Measurements from ENCODE around the gene ZKSCAN3. TPM values are rescaled to one million over a fixed set of nuclear protein-coding genes. Genes with fewer than 3 reads are reported as not detected.
A peak's percentile ranks its signal among the peaks of the same experiment; 100 is the strongest.

ZKSCAN3 gene
- total RNA-seq, 2 experiments from 2014 or later = 2.2 to 3.1 TPM

- Mint-ChIP-seq H3K4me3 (no peak overlapping the region), H3K36me3 (ENCODE audit: low read depth) (peaks cover 2% of the 10 kb centered on the region), H3K27me3 (peaks cover 13% of the 10 kb centered on the region), H3K4me1 (peaks cover 6% of the 10 kb centered on the region), H3K9me3 (ENCODE audit: low read depth) (peaks cover 8% of the 10 kb centered on the region), H3K27ac (no peak overlapping the region)
- ChIA-PET CTCF (no interaction called here), POLR2A (no interaction called here)
- intact Hi-C loops (cut with DNase I, micrococcal nuclease) = loop anchor here in 1 of 2 experiments (5.0 kb wide), 1 partner anchor 93 kb away; the partner anchor contains the start of gene ZKSCAN4
- DNase-seq = no peak
- ATAC-seq = no peak
Observed at GRCh38 chr6:28345201-28345600, 4.5 kb upstream of the ZKSCAN3 start.

GRCh38 chr6:28347119-28347518 lies 2.6 kb upstream of the ZKSCAN3 start:
- H3K27ac Mint-ChIP-seq = no peak overlapping the region
- intact Hi-C loops (cut with DNase I, micrococcal nuclease) = loop anchor here in 1 of 2 experiments (5.0 kb wide), 1 partner anchor 95 kb away; the partner anchor contains the start of gene ZKSCAN4
- peaks cover 11% of the 10 kb centered on the region for H3K27me3 Mint-ChIP-seq
- ATAC-seq (no peak), DNase-seq (no peak)
- no peak overlapping the region for H3K4me3 Mint-ChIP-seq
- CTCF ChIA-PET = no interaction called here
- H3K9me3 Mint-ChIP-seq (ENCODE audit: low read depth) = no peaks in the 10 kb centered on the region
- POLR2A ChIA-PET = no interaction called here
- peaks cover 19% of the 10 kb centered on the region for H3K4me1 Mint-ChIP-seq
- peaks cover 2% of the 10 kb centered on the region for H3K36me3 Mint-ChIP-seq (ENCODE audit: low read depth)

GRCh38 chr6:28349344-28349891 lies 329 bp upstream of the ZKSCAN3 start:
- POLR2A ChIA-PET = interaction anchor here (1.0 kb wide), 1 partner anchor 208 kb away, joined by 5 read pairs; the partner anchor contains the start of gene ZKSCAN8
- CTCF ChIA-PET = interaction anchor here (0.9 to 1.1 kb wide), 3 partner anchors 14 to 579 kb away, joined by 3 to 4 read pairs (median 3); partner anchors contain the start of gene ZSCAN31
- H3K36me3 Mint-ChIP-seq (ENCODE audit: low read depth) = peaks cover 2% of the 10 kb centered on the region
- H3K27me3 Mint-ChIP-seq = peaks cover 8% of the 10 kb centered on the region
- ATAC-seq (peak; percentile 5), DNase-seq (no peak)
- H3K27ac Mint-ChIP-seq = peak overlapping the region; percentile 93
- intact Hi-C loops (cut with DNase I, micrococcal nuclease) = loop anchor here (1.0 to 5.0 kb wide), 6 partner anchors 13 to 268 kb away; partner anchors contain the start of genes ZSCAN31 (in 2 of the 2), ZKSCAN4 (in 1 of the 2), ZSCAN12 (in 1 of the 2) and ZSCAN16 (in 1 of the 2)
- peaks cover 22% of the 10 kb centered on the region for H3K4me1 Mint-ChIP-seq
- no peaks in the 10 kb centered on the region for H3K9me3 Mint-ChIP-seq (ENCODE audit: low read depth)
- peak overlapping the region; percentile 96 for H3K4me3 Mint-ChIP-seq

- CTCF ChIA-PET = interaction anchor here (0.6 to 1.0 kb wide), 3 partner anchors 12 to 209 kb away, joined by 3 read pairs; no protein-coding TSS in a partner anchor
- Mint-ChIP-seq H3K9me3 (ENCODE audit: low read depth) (no peaks in the 10 kb centered on the region), H3K4me3 (peak overlapping the region; percentile 96), H3K4me1 (peaks cover 27% of the 10 kb centered on the region), H3K36me3 (ENCODE audit: low read depth) (peaks cover 2% of the 10 kb centered on the region), H3K27me3 (peaks cover 7% of the 10 kb centered on the region), H3K27ac (no peak overlapping the region)
- POLR2A ChIA-PET = interaction anchor here (0.7 kb wide), 1 partner anchor 217 kb away, joined by 3 read pairs; no protein-coding TSS in a partner anchor
- intact Hi-C loops (cut with DNase I, micrococcal nuclease) = loop anchor here in 1 of 2 experiments (2.0 to 5.0 kb wide), 4 partner anchors 84 to 534 kb away; partner anchors contain the start of genes ZKSCAN4 and ZSCAN26
- DNase-seq (no peak), ATAC-seq (no peak)
Observed at GRCh38 chr6:28351087-28351486, 1.3 kb downstream of the ZKSCAN3 start.

- ATAC-seq = no peak
- H3K9me3 Mint-ChIP-seq (ENCODE audit: low read depth) = no peaks in the 10 kb centered on the region
- H3K4me1 Mint-ChIP-seq = peaks cover 27% of the 10 kb centered on the region
- peak overlapping the region; percentile 96 for H3K4me3 Mint-ChIP-seq
- H3K36me3 Mint-ChIP-seq (ENCODE audit: low read depth) = peaks cover 2% of the 10 kb centered on the region
- no peak for DNase-seq
- POLR2A ChIA-PET = interaction anchor here (0.7 kb wide), 1 partner anchor 218 kb away, joined by 3 read pairs; no protein-coding TSS in a partner anchor
- peaks cover 6% of the 10 kb centered on the region for H3K27me3 Mint-ChIP-seq
- no peak overlapping the region for H3K27ac Mint-ChIP-seq
- CTCF ChIA-PET = interaction anchor here (0.6 to 1.0 kb wide), 2 partner anchors 14 to 209 kb away, joined by 3 read pairs; no protein-coding TSS in a partner anchor
- intact Hi-C loops (cut with DNase I, micrococcal nuclease) = loop anchor here in 1 of 2 experiments (2.0 to 5.0 kb wide), 4 partner anchors 85 to 534 kb away; partner anchors contain the start of genes ZKSCAN4 and ZSCAN26
Observed at GRCh38 chr6:28351493-28351925, 1.8 kb downstream of the ZKSCAN3 start.

GRCh38 chr6:28353356-28353755 lies 3.6 kb downstream of the ZKSCAN3 start:
- peaks cover 27% of the 10 kb centered on the region for H3K4me1 Mint-ChIP-seq
- ChIA-PET CTCF (no interaction called here), POLR2A (no interaction called here)
- no peaks in the 10 kb centered on the region for H3K9me3 Mint-ChIP-seq (ENCODE audit: low read depth)
- no peak for ATAC-seq
- no peaks in the 10 kb centered on the region for H3K27me3 Mint-ChIP-seq
- no peak overlapping the region for H3K27ac Mint-ChIP-seq
- no peak overlapping the region for H3K4me3 Mint-ChIP-seq
- DNase-seq = no peak
- peaks cover 2% of the 10 kb centered on the region for H3K36me3 Mint-ChIP-seq (ENCODE audit: low read depth)
- intact Hi-C loops (cut with DNase I, micrococcal nuclease) = loop anchor here in 1 of 2 experiments (5.0 kb wide), 1 partner anchor 536 kb away; a partner anchor contains a TSS

- ChIA-PET CTCF (interaction anchor here (0.6 to 2.4 kb wide), 4 partner anchors 18 to 659 kb away, joined by 3 to 13 read pairs (median 4); partner anchors contain the start of gene ZSCAN31), POLR2A (interaction anchor here (0.5 kb wide), 1 partner anchor 909 kb away, joined by 4 read pairs; no protein-coding TSS in a partner anchor)
- H3K36me3 Mint-ChIP-seq (ENCODE audit: low read depth) = peaks cover 2% of the 10 kb centered on the region
- intact Hi-C loops (cut with DNase I, micrococcal nuclease) = loop anchor here in 1 of 2 experiments (5.0 kb wide), 1 partner anchor 537 kb away; a partner anchor contains a TSS
- H3K4me1 Mint-ChIP-seq = peaks cover 27% of the 10 kb centered on the region
- DNase-seq (no peak), ATAC-seq (no peak)
- H3K27ac Mint-ChIP-seq = no peak overlapping the region
- H3K4me3 Mint-ChIP-seq = no peak overlapping the region
- no peaks in the 10 kb centered on the region for H3K9me3 Mint-ChIP-seq (ENCODE audit: low read depth)
- no peaks in the 10 kb centered on the region for H3K27me3 Mint-ChIP-seq
Observed at GRCh38 chr6:28353981-28354676, 4.4 kb downstream of the ZKSCAN3 start.

- no peaks in the 10 kb centered on the region for H3K36me3 Mint-ChIP-seq (ENCODE audit: low read depth)
- ChIA-PET CTCF (interaction anchor here (0.6 to 2.4 kb wide), 19 partner anchors 16 to 1684 kb away, joined by 3 to 14 read pairs (median 5); partner anchors contain the start of genes ZKSCAN8, ZSCAN16, ZSCAN26 and ZSCAN31), POLR2A (interaction anchor here (0.5 kb wide), 1 partner anchor 910 kb away, joined by 4 read pairs; no protein-coding TSS in a partner anchor)
- intact Hi-C loops (cut with DNase I, micrococcal nuclease) = loop anchor here in 1 of 2 experiments (5.0 kb wide), 2 partner anchors 143 to 538 kb away; a partner anchor contains a TSS
- ATAC-seq (no peak), DNase-seq (no peak)
- no peak overlapping the region for H3K27ac Mint-ChIP-seq
- no peaks in the 10 kb centered on the region for H3K9me3 Mint-ChIP-seq (ENCODE audit: low read depth)
- H3K4me3 Mint-ChIP-seq = peak overlapping the region; percentile 75
- H3K27me3 Mint-ChIP-seq = no peaks in the 10 kb centered on the region
- H3K4me1 Mint-ChIP-seq = peaks cover 21% of the 10 kb centered on the region
Observed at GRCh38 chr6:28354688-28355554, 5.2 kb downstream of the ZKSCAN3 start.

- H3K9me3 Mint-ChIP-seq (ENCODE audit: low read depth) = no peaks in the 10 kb centered on the region
- DNase-seq = peak; percentile 71
- no peaks in the 10 kb centered on the region for H3K36me3 Mint-ChIP-seq (ENCODE audit: low read depth)
- H3K4me3 Mint-ChIP-seq = peak overlapping the region; percentile 75
- H3K27ac Mint-ChIP-seq = peak overlapping the region; percentile 81
- ChIA-PET POLR2A (interaction anchor here (0.5 to 0.8 kb wide), 2 partner anchors 89 to 215 kb away, joined by 3 read pairs; partner anchors contain the start of genes ZKSCAN8 and ZSCAN26), CTCF (interaction anchor here (0.5 to 2.4 kb wide), 29 partner anchors 10 to 459 kb away, joined by 3 to 14 read pairs (median 3); partner anchors contain the start of genes PGBD1, ZKSCAN8, ZSCAN12 and ZSCAN16)
- peaks cover 15% of the 10 kb centered on the region for H3K4me1 Mint-ChIP-seq
- peak; percentile 85 for ATAC-seq
- no peaks in the 10 kb centered on the region for H3K27me3 Mint-ChIP-seq
- intact Hi-C loops (cut with DNase I, micrococcal nuclease) = loop anchor here (1.0 to 5.0 kb wide), 5 partner anchors 144 to 453 kb away; partner anchors contain the start of gene ZNF165 (in 1 of the 2)
Observed at GRCh38 chr6:28355743-28356665, 6.3 kb downstream of the ZKSCAN3 start.

Data from activated CD4-positive, alpha-beta T cell treated with anti-CD3 and anti-CD28 coated beads for 36 hours (primary cell).